ENCODE measurements around the gene TSNAXIP1. TPM values are rescaled to one million over a fixed set of nuclear protein-coding genes. Genes with fewer than 3 reads are reported as not detected.

The TSNAXIP1 gene
- total RNA-seq, 2 experiments from 2014 or later = 0.40 to 0.47 TPM

GRCh38 chr16:67804853-67805542 is 1.7 kb upstream of the TSNAXIP1 start:
- ChIA-PET CTCF (interaction anchor here (1.2 to 5.8 kb wide), 3 partner anchors 10 to 133 kb away, joined by 3 to 37 read pairs (median 4); no protein-coding TSS in a partner anchor), POLR2A (no interaction called here)
- DNase-seq (peak; percentile 21), ATAC-seq (no peak)
- Mint-ChIP-seq H3K4me3 (peak overlapping the region; percentile 94), H3K36me3 (ENCODE audit: low read depth) (peaks cover 49% of the 10 kb centered on the region), H3K27me3 (no peaks in the 10 kb centered on the region), H3K4me1 (ENCODE audit: low read depth) (peaks cover 54% of the 10 kb centered on the region), H3K9me3 (no peaks in the 10 kb centered on the region), H3K27ac (peak overlapping the region; percentile 97)
- TF ChIP-seq CTCF (IDR thresholded peaks at IDR 0.05) = no peak
- intact Hi-C loops (cut with micrococcal nuclease) = loop anchor here (5.0 kb wide), 1 partner anchor 37 kb away; the partner anchor contains the start of gene THAP11

- ChIA-PET POLR2A (interaction anchor here (0.6 to 3.3 kb wide), 6 partner anchors 27 to 325 kb away, joined by 3 to 18 read pairs (median 4); partner anchors contain the start of genes ATP6V0D1, CTCF and EDC4), CTCF (interaction anchor here (0.7 to 5.8 kb wide), 8 partner anchors 10 to 285 kb away, joined by 3 to 48 read pairs (median 5); no protein-coding TSS in a partner anchor)
- peak overlapping the region; percentile 97 for H3K27ac Mint-ChIP-seq
- ATAC-seq = no peak
- H3K27me3 Mint-ChIP-seq = no peaks in the 10 kb centered on the region
- DNase-seq = peak; percentile 19
- H3K9me3 Mint-ChIP-seq = no peaks in the 10 kb centered on the region
- H3K36me3 Mint-ChIP-seq (ENCODE audit: low read depth) = peaks cover 40% of the 10 kb centered on the region
- intact Hi-C loops (cut with micrococcal nuclease) = loop anchor here (5.0 kb wide), 1 partner anchor 36 kb away; the partner anchor contains the start of gene THAP11
- peaks cover 45% of the 10 kb centered on the region for H3K4me1 Mint-ChIP-seq (ENCODE audit: low read depth)
- peak overlapping the region; percentile 94 for H3K4me3 Mint-ChIP-seq
- TF ChIP-seq CTCF (IDR thresholded peaks at IDR 0.05) = no peak
Measured at GRCh38 chr16:67805718-67806427, 816 bp upstream of the TSNAXIP1 start.

GRCh38 chr16:67807148-67807682 is 526 bp downstream of the TSNAXIP1 start:
- Mint-ChIP-seq H3K27me3 (no peaks in the 10 kb centered on the region), H3K36me3 (ENCODE audit: low read depth) (peaks cover 28% of the 10 kb centered on the region), H3K27ac (peak overlapping the region; percentile 97), H3K4me1 (ENCODE audit: low read depth) (peaks cover 32% of the 10 kb centered on the region), H3K4me3 (peak overlapping the region; percentile 94), H3K9me3 (no peaks in the 10 kb centered on the region)
- POLR2A ChIA-PET = interaction anchor here (0.6 to 3.3 kb wide), 10 partner anchors 10 to 277 kb away, joined by 3 to 18 read pairs (median 4); partner anchors contain the start of genes CTCF, DDX28, DUS2 and EDC4
- no peak for DNase-seq
- intact Hi-C loops (cut with micrococcal nuclease) = loop anchor here (5.0 kb wide), 1 partner anchor 35 kb away; the partner anchor contains the start of gene THAP11
- no peak for TF ChIP-seq CTCF (IDR thresholded peaks at IDR 0.05)
- no peak for ATAC-seq
- CTCF ChIA-PET = interaction anchor here (1.1 to 2.9 kb wide), 7 partner anchors 9 to 286 kb away, joined by 3 to 48 read pairs (median 5); no protein-coding TSS in a partner anchor

GRCh38 chr16:67811899-67812298 is 5.2 kb downstream of the TSNAXIP1 start:
- ChIA-PET POLR2A (no interaction called here), CTCF (interaction anchor here (0.6 to 0.8 kb wide), 2 partner anchors 60 to 107 kb away, joined by 3 read pairs; no protein-coding TSS in a partner anchor)
- Mint-ChIP-seq H3K36me3 (ENCODE audit: low read depth) (no peaks in the 10 kb centered on the region), H3K27ac (no peak overlapping the region), H3K4me1 (ENCODE audit: low read depth) (peaks cover 7% of the 10 kb centered on the region), H3K9me3 (no peaks in the 10 kb centered on the region), H3K4me3 (no peak overlapping the region), H3K27me3 (no peaks in the 10 kb centered on the region)
- ATAC-seq (no peak), DNase-seq (no peak)
- no peak for TF ChIP-seq CTCF (IDR thresholded peaks at IDR 0.05)
- intact Hi-C loops (cut with micrococcal nuclease) = no loop called here

All from activated CD8-positive, alpha-beta T cell treated with anti-CD3 and anti-CD28 coated beads for 36 hours (primary cell).